ENCODE data around the gene SLX9. TPM values are rescaled to one million over a fixed set of nuclear protein-coding genes. Genes with fewer than 3 reads are reported as not detected.

The SLX9 gene
- total RNA-seq, 1 experiment from 2014 or later: 77.2 TPM

GRCh38 chr21:44892095-44892494, 47.7 kb upstream of the SLX9 start:
- no peaks in the 10 kb centered on the region for H3K4me1 Mint-ChIP-seq
- no peaks in the 10 kb centered on the region for H3K27me3 Mint-ChIP-seq (ENCODE audit: low read depth)
- ChIA-PET CTCF (interaction anchor here (0.6 to 4.0 kb wide), 25 partner anchors 9 to 1488 kb away, joined by 3 to 25 read pairs (median 4); partner anchors contain the start of gene SLX9), POLR2A (interaction anchor here (0.7 kb wide), 2 partner anchors 202 to 878 kb away, joined by 3 to 4 read pairs; no protein-coding TSS in a partner anchor)
- TF ChIP-seq USF2 (CRISPR knock-in tag; IDR thresholded peaks at IDR 0.05) (peak; percentile 22; the same call in 1 of the 2 replicates), HMGXB4 (CRISPR knock-in tag; IDR thresholded peaks at IDR 0.05) (no peak), NFE2L1 (CRISPR knock-in tag; IDR thresholded peaks at IDR 0.05) (no peak), E2F1 (CRISPR knock-in tag; IDR thresholded peaks at IDR 0.05) (no peak), GABPB1 (CRISPR knock-in tag; IDR thresholded peaks at IDR 0.05) (no peak), CBFB (CRISPR knock-in tag; IDR thresholded peaks at IDR 0.05; ENCODE audit: low read depth) (no peak), IRF1 (CRISPR knock-in tag; IDR thresholded peaks at IDR 0.05) (no peak), KAT7 (CRISPR knock-in tag; IDR thresholded peaks at IDR 0.05; ENCODE audit: borderline replicate concordance) (no peak), MXD4 (CRISPR knock-in tag; IDR thresholded peaks at IDR 0.05; ENCODE audit: borderline replicate concordance) (no peak)
- H3K36me3 Mint-ChIP-seq: no peaks in the 10 kb centered on the region
- no peak for ATAC-seq
- H3K4me3 Mint-ChIP-seq: no peak overlapping the region
- H3K9me3 Mint-ChIP-seq: no peaks in the 10 kb centered on the region
- no peak for DNase-seq (ENCODE audit: low spot score)
- H3K27ac Mint-ChIP-seq: no peak overlapping the region

GRCh38 chr21:44892536-44893277, 47.1 kb upstream of the SLX9 start:
- Mint-ChIP-seq H3K27ac (no peak overlapping the region), H3K27me3 (ENCODE audit: low read depth) (no peaks in the 10 kb centered on the region), H3K36me3 (no peaks in the 10 kb centered on the region), H3K4me1 (no peaks in the 10 kb centered on the region), H3K9me3 (no peaks in the 10 kb centered on the region), H3K4me3 (no peak overlapping the region)
- DNase-seq (ENCODE audit: low spot score) (peak; percentile 83), ATAC-seq (peak; percentile 77)
- CTCF ChIA-PET: interaction anchor here (0.6 to 4.0 kb wide), 35 partner anchors 9 to 1488 kb away, joined by 3 to 25 read pairs (median 3); partner anchors contain the start of gene SLX9
- POLR2A ChIA-PET: interaction anchor here (0.7 kb wide), 2 partner anchors 202 to 877 kb away, joined by 3 to 4 read pairs; no protein-coding TSS in a partner anchor
- TF ChIP-seq PRDM15 (CRISPR knock-in tag; IDR thresholded peaks at IDR 0.05): no peak
- no peak for TF ChIP-seq CDX4 (CRISPR knock-in tag; IDR thresholded peaks at IDR 0.05; ENCODE audit: borderline replicate concordance)
- TF ChIP-seq CTCF (IDR thresholded peaks at IDR 0.05): peak; percentile 90
